ENCODE measurements around the gene OGA.
A peak's percentile ranks its signal among the peaks of the same experiment; 100 is the strongest.

The OGA gene

DNA sequence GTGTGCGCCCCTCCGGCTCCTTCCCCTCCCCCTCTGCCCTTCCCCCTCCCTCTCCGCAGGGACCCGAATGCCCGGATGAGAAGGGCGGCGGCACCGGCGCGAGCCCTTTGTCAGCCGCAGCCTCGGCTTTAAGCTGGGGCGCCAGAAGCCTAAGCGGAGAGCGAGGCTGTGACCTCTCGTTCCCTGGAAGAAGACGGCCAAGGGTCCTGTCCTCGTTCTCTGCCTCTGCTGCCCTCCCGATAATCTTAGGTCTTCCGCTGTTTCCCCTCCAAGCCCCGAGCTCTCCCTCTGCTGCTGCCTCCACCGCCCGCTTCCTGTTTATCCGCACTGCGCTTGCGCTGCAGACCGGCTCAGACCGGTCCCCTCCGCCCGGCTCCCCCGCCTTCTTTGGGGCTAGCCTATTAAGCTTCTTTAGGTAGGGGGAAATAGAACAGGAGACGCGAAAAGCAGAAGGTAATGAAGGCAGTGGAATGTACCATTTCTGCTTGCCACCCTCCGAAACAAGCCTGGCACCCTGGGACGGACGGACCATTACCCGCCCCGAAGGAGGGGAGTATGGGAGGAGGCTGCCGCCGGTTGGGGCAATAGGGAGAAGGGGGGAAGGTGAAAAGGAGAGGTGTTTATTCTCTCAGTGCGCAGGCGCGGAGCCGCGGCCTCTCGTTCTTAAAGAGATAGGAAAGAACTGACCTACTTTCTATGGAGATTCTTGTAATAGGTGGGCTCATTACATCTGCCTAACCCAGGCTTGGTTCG is at the start of gene OGA:
OGA (minus strand) TSS at position 326 of the 753 bp plus-strand sequence. CDS start 422 bp downstream, outside the sequence.
- H3K4me3 Mint-ChIP-seq = peak within 1 kb of the TSS; percentile 89
- CTCF ChIA-PET = interaction anchor here (1.0 to 2.1 kb wide), 5 partner anchors 11 to 216 kb away, joined by 3 to 19 read pairs (median 7); no protein-coding TSS in a partner anchor
- H3K9me3 Mint-ChIP-seq = no peaks in the 10 kb centered on the region
- peaks cover 4% of the 10 kb centered on the region for H3K27me3 Mint-ChIP-seq
- peak; percentile 99 for DNase-seq
- peaks cover 38% of the 10 kb centered on the region for H3K36me3 Mint-ChIP-seq
- H3K27ac Mint-ChIP-seq = peak within 1 kb of the TSS; percentile 96
- H3K4me1 Mint-ChIP-seq = peaks cover 39% of the 10 kb centered on the region

GRCh38 chr10:101867931-101868330 is 49.7 kb upstream of the OGA start:
- Mint-ChIP-seq H3K4me1 (no peaks in the 10 kb centered on the region), H3K36me3 (peaks cover 11% of the 10 kb centered on the region), H3K27me3 (no peaks in the 10 kb centered on the region), H3K9me3 (no peaks in the 10 kb centered on the region), H3K27ac (no peak overlapping the region), H3K4me3 (no peak overlapping the region)
- CTCF ChIA-PET = interaction anchor here (0.6 kb wide), 1 partner anchor 12 kb away, joined by 3 read pairs; no protein-coding TSS in a partner anchor
- DNase-seq = no peak

GRCh38 chr10:101859530-101859929 is 41.3 kb upstream of the OGA start:
- H3K4me1 Mint-ChIP-seq = peaks cover 10% of the 10 kb centered on the region
- CTCF ChIA-PET = interaction anchor here (0.6 to 3.2 kb wide), 8 partner anchors 16 to 213 kb away, joined by 3 to 25 read pairs (median 3); partner anchors contain the start of gene KCNIP2
- H3K9me3 Mint-ChIP-seq = peaks cover 9% of the 10 kb centered on the region
- DNase-seq = no peak
- H3K4me3 Mint-ChIP-seq = no peak overlapping the region
- H3K36me3 Mint-ChIP-seq = peaks cover 26% of the 10 kb centered on the region
- H3K27me3 Mint-ChIP-seq = no peaks in the 10 kb centered on the region
- no peak overlapping the region for H3K27ac Mint-ChIP-seq

DNA sequence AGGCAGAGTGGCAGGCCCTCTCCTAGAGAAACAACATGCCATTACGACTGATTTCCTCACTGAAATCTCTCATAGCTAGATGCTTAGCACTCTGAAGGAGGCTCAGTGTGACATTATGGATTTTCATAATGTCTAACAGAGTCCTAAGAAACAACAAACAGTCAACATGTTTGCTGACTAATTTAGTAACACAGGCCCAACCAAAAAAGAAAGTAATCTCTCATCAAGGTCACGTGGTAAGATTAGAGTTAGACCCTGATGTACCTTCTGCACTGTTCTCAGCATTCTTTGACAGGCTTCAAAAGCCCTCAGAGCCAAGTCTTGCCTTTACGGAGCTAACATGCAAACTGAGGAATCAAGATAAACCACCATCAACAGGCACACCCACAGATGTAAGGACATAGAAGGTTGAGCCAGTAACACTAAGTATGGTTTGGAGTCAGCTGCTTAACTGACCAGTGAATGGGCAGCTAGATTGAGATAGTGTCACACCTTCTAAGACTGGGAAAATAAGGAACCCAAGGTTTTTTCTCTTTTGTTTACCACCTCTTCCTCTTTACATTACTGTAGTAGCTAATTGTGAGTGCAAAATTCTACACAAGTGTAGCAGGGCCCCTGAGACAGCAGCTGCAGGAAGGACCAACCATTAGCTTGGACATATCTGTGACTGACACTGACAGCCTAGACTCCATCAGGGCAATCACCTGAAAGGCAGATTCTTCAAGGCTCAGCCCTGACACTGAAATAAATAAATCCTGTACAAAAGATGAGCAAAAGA is 40.7 kb upstream of the OGA start:
- DNase-seq = no peak
- peaks cover 10% of the 10 kb centered on the region for H3K4me1 Mint-ChIP-seq
- peaks cover 9% of the 10 kb centered on the region for H3K9me3 Mint-ChIP-seq
- H3K27me3 Mint-ChIP-seq = no peaks in the 10 kb centered on the region
- peaks cover 22% of the 10 kb centered on the region for H3K36me3 Mint-ChIP-seq
- CTCF ChIA-PET = interaction anchor here (0.8 to 3.2 kb wide), 8 partner anchors 10 to 214 kb away, joined by 3 to 25 read pairs (median 4); partner anchors contain the start of gene KCNIP2
- no peak overlapping the region for H3K27ac Mint-ChIP-seq
- no peak overlapping the region for H3K4me3 Mint-ChIP-seq

GRCh38 chr10:101857802-101858476 is 39.7 kb upstream of the OGA start:
- peaks cover 9% of the 10 kb centered on the region for H3K9me3 Mint-ChIP-seq
- no peaks in the 10 kb centered on the region for H3K27me3 Mint-ChIP-seq
- H3K4me3 Mint-ChIP-seq = no peak overlapping the region
- CTCF ChIA-PET = interaction anchor here (1.1 to 3.2 kb wide), 3 partner anchors 9 to 33 kb away, joined by 3 to 25 read pairs (median 6); no protein-coding TSS in a partner anchor
- no peak for DNase-seq
- H3K36me3 Mint-ChIP-seq = peaks cover 22% of the 10 kb centered on the region
- no peak overlapping the region for H3K27ac Mint-ChIP-seq
- peaks cover 10% of the 10 kb centered on the region for H3K4me1 Mint-ChIP-seq

DNA sequence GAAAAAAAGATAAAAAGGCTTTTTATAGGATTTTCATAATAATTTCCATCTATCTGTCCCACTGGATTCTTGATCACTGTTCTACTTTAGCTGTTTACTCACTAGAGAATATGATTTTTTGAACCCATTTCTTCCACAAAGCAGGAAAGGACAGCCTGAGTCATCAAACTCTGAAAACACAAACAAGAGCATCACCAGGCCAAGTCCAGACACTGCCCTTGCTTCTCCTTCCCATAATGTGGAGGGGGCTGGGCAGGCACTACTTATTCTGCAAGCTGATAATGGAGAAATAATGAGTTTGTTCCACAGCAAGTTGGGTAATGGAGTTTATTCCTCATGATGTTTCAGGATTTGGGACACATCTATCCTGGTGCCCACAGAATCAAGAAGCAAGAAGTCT is 38.4 kb upstream of the OGA start:
- H3K27ac Mint-ChIP-seq = no peak overlapping the region
- no peak overlapping the region for H3K4me3 Mint-ChIP-seq
- no peak for DNase-seq
- peaks cover 9% of the 10 kb centered on the region for H3K9me3 Mint-ChIP-seq
- H3K36me3 Mint-ChIP-seq = peaks cover 16% of the 10 kb centered on the region
- peaks cover 10% of the 10 kb centered on the region for H3K4me1 Mint-ChIP-seq
- no peaks in the 10 kb centered on the region for H3K27me3 Mint-ChIP-seq
- CTCF ChIA-PET = no interaction called here

- no peak for DNase-seq
- no peaks in the 10 kb centered on the region for H3K27me3 Mint-ChIP-seq
- CTCF ChIA-PET = interaction anchor here (3.2 kb wide), 1 partner anchor 10 kb away, joined by 17 read pairs; no protein-coding TSS in a partner anchor
- H3K27ac Mint-ChIP-seq = no peak overlapping the region
- peaks cover 7% of the 10 kb centered on the region for H3K36me3 Mint-ChIP-seq
- no peaks in the 10 kb centered on the region for H3K9me3 Mint-ChIP-seq
- H3K4me3 Mint-ChIP-seq = no peak overlapping the region
- H3K4me1 Mint-ChIP-seq = no peaks in the 10 kb centered on the region
Observed at GRCh38 chr10:101851411-101852116, 33.3 kb upstream of the OGA start.

- no peak overlapping the region for H3K4me3 Mint-ChIP-seq
- no peak overlapping the region for H3K27ac Mint-ChIP-seq
- no peak for DNase-seq
- H3K36me3 Mint-ChIP-seq = peaks cover 9% of the 10 kb centered on the region
- H3K27me3 Mint-ChIP-seq = no peaks in the 10 kb centered on the region
- CTCF ChIA-PET = interaction anchor here (0.7 to 3.2 kb wide), 3 partner anchors 10 to 159 kb away, joined by 3 to 17 read pairs (median 3); no protein-coding TSS in a partner anchor
- H3K4me1 Mint-ChIP-seq = no peaks in the 10 kb centered on the region
- no peaks in the 10 kb centered on the region for H3K9me3 Mint-ChIP-seq
Observed at GRCh38 chr10:101850749-101851148, 32.5 kb upstream of the OGA start.

GRCh38 chr10:101848894-101849351 is 30.7 kb upstream of the OGA start:
- CTCF ChIA-PET = interaction anchor here (0.7 to 2.1 kb wide), 4 partner anchors 8 to 161 kb away, joined by 3 to 6 read pairs (median 6); no protein-coding TSS in a partner anchor
- H3K27me3 Mint-ChIP-seq = peaks cover 12% of the 10 kb centered on the region
- no peak for DNase-seq
- H3K27ac Mint-ChIP-seq = no peak overlapping the region
- H3K9me3 Mint-ChIP-seq = no peaks in the 10 kb centered on the region
- no peak overlapping the region for H3K4me3 Mint-ChIP-seq
- H3K4me1 Mint-ChIP-seq = peaks cover 6% of the 10 kb centered on the region
- peaks cover 15% of the 10 kb centered on the region for H3K36me3 Mint-ChIP-seq

DNA sequence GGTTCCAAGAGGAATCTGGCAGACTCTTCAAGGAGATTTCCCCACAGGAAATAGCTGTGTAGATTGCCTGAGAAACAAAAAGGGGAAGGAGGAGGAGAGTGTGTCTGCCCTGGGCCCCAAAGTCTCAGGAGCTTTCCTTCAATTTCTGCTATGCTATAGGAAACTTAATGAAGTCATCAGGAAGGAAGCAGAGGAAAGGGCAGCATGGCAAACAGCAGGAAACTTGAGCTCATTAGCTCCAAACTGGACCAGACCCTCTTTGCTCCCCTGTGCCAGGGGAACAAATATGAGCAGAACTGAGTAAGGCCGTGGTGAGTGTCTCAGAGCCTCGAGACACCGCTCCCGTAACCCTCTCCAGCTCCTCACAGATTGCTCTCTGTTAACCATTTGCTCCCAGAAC is 30.2 kb upstream of the OGA start:
- peaks cover 15% of the 10 kb centered on the region for H3K36me3 Mint-ChIP-seq

GRCh38 chr10:101845893-101846292 is 27.6 kb upstream of the OGA start:
- no peak for DNase-seq
- no peak overlapping the region for H3K4me3 Mint-ChIP-seq
- H3K4me1 Mint-ChIP-seq = peaks cover 28% of the 10 kb centered on the region

More for the DNA sequence above, 30.2 kb upstream of the OGA start:
- no peak for DNase-seq
- H3K27me3 Mint-ChIP-seq = peaks cover 16% of the 10 kb centered on the region
- H3K4me3 Mint-ChIP-seq = no peak overlapping the region
- no peaks in the 10 kb centered on the region for H3K9me3 Mint-ChIP-seq
- H3K27ac Mint-ChIP-seq = no peak overlapping the region
- CTCF ChIA-PET = interaction anchor here (1.4 to 2.1 kb wide), 3 partner anchors 10 to 162 kb away, joined by 5 to 6 read pairs (median 6); no protein-coding TSS in a partner anchor
- H3K4me1 Mint-ChIP-seq = peaks cover 8% of the 10 kb centered on the region

GRCh38 chr10:101843032-101844021 is 25.1 kb upstream of the OGA start, which contains the start of gene KCNIP2:
Gene KCNIP2 (minus strand): TSS chr10:101843800. CDS start chr10:101843568, 232 bp downstream.
- Mint-ChIP-seq H3K36me3 (peaks cover 13% of the 10 kb centered on the region), H3K9me3 (no peaks in the 10 kb centered on the region), H3K27me3 (peaks cover 57% of the 10 kb centered on the region), H3K4me1 (peaks cover 45% of the 10 kb centered on the region), H3K27ac (peak within 1 kb of the TSS; percentile 53), H3K4me3 (peak within 1 kb of the TSS; percentile 66)
- CTCF ChIA-PET = interaction anchor here (0.5 to 2.6 kb wide), 8 partner anchors 10 to 246 kb away, joined by 3 to 13 read pairs (median 3); no protein-coding TSS in a partner anchor
- DNase-seq = peak; percentile 73

More at GRCh38 chr10:101845893-101846292, 27.6 kb upstream of the OGA start:
- Mint-ChIP-seq H3K27me3 (peaks cover 41% of the 10 kb centered on the region), H3K27ac (no peak overlapping the region), H3K36me3 (peaks cover 15% of the 10 kb centered on the region), H3K9me3 (no peaks in the 10 kb centered on the region)
- CTCF ChIA-PET = no interaction called here
